GM19351 (cell line): ENCODE data around the gene IL1RN.

Source experiments
- ATAC-seq: cut with Tn5 transposase; IDR thresholded peaks from one replicate; pipeline ENCODE4 v1.9.1; 2021; ENCODE audit warnings: mild to moderate bottlenecking, moderate library complexity; ENCODE audit not compliant: unreplicated experiment

Gene IL1RN

DNA sequence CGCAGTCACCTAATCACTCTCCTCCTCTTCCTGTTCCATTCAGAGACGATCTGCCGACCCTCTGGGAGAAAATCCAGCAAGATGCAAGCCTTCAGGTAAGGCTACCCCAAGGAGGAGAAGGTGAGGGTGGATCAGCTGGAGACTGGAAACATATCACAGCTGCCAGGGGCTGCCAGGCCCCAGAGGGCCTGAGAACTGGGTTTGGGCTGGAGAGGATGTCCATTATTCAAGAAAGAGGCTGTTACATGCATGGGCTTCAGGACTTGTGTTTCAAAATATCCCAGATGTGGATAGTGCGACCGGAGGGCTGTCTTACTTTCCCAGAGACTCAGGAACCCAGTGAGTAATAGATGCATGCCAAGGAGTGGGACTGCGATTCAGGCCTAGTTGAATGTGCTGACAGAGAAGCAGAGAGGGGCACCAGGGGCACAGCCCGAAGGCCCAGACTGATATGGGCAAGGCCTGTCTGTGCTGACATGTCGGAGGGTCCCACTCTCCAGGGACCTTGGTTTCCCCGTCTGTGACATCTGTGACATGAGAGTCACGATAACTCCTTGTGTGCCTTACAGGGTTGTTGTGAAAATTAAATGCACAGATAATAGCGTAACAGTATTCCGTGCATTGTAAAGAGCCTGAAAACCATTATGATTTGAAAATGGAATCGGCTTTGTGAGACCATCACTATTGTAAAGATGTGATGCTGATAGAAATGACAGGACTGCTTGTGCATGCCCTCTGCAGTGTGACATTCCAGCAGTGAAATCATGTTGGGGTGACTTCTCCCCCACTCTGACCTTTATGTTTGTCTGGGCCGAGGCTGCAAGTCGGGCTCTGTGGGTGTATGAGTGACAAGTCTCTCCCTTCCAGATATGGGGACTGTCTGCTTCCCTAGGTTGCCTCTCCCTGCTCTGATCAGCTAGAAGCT is 510 bp downstream of the IL1RN start:
- no peak for ATAC-seq

DNA sequence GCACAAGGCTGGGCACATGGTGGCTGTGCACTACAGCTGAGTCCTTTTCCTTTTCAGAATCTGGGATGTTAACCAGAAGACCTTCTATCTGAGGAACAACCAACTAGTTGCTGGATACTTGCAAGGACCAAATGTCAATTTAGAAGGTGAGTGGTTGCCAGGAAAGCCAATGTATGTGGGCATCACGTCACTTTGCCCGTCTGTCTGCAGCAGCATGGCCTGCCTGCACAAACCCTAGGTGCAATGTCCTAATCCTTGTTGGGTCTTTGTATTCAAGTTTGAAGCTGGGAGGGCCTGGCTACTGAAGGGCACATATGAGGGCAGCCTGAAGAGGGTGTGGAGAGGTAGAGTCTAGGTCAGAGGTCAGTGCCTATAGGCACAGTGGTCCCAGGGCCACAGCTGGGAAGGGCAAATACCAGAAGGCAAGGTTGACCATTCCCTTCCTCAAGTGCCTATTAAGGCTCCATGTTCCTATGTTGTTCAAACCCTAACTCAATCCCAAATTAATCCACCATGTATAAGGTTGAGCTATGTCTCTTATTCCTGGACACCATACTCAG is 2.2 kb downstream of the IL1RN start:
- ATAC-seq, result no peak

DNA sequence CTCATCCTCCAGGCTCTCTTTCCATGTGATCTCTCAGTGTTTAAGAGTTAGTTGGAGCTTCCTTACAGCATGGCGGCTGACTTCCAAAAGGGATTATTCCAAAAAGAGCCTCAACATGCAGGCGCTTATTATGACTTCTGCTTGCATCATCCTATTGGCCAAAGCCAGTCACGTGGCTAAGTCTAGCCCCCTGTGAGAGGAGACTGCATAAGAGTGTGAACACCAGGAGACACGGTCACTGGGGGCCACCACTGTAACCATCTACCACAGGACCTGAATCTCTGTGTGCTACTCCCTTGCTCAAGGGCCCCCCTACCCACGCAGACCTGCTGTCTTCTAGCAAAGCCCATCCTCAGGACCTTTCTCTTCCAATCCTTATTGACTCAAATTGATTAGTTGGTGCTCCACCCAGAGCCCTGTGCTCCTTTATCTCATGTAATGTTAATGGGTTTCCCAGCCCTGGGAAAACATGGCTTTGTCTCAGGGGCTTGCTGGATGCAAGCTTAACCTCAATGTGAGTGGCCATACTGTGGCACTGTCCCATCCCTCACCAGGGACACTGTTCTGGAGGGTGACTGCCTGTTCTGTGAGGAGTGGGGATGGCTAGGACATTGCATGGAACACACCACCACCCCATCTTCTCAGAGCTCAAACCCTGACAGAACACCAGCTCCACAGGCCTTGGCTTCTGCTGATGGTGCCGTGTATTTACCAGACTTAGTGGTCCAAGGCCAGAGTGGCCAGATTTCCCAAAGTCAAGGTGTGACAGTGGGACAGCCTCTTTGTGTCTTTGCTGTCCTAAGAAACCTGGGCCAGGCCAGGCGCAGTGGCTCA is 4.2 kb downstream of the IL1RN start:
- no peak for ATAC-seq

DNA sequence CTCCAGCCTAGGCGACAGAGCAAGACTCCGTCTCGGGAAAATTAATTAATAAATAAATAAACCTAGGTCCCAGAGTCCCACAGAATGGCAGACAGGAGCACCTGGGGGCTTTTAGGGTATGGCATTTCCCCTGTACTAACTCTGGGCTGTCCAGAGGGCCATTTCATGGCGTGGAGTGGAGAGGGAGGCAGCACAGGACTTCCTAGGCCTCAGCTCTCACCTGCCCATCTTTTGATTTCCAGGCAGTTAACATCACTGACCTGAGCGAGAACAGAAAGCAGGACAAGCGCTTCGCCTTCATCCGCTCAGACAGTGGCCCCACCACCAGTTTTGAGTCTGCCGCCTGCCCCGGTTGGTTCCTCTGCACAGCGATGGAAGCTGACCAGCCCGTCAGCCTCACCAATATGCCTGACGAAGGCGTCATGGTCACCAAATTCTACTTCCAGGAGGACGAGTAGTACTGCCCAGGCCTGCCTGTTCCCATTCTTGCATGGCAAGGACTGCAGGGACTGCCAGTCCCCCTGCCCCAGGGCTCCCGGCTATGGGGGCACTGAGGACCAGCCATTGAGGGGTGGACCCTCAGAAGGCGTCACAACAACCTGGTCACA is 5.1 kb downstream of the IL1RN start:
- ATAC-seq, result no peak

DNA sequence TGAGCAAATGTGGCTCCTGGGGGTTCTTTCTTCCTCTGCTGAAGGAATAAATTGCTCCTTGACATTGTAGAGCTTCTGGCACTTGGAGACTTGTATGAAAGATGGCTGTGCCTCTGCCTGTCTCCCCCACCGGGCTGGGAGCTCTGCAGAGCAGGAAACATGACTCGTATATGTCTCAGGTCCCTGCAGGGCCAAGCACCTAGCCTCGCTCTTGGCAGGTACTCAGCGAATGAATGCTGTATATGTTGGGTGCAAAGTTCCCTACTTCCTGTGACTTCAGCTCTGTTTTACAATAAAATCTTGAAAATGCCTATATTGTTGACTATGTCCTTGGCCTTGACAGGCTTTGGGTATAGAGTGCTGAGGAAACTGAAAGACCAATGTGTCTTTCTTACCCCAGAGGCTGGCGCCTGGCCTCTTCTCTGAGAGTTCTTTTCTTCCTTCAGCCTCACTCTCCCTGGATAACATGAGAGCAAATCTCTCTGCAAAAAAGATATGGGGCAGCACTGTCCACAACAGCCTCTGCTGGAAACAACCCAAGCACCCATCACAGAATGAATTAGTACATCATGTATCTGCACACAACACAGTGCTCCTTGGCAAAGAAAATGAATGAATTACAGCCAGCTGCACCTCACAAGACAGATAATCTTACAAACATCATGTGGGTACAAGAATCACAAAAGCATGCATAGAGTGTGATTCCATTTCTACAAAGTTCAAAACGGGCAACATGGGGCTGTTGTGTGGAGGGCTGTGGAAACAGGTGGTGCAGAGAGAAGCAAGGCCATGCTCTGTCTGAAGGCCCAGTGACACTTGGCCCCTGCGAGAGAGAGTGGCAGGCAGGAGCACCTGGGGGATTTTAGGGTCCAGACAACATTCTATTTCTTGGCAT is 6.6 kb downstream of the IL1RN start:
- no peak for ATAC-seq

DNA sequence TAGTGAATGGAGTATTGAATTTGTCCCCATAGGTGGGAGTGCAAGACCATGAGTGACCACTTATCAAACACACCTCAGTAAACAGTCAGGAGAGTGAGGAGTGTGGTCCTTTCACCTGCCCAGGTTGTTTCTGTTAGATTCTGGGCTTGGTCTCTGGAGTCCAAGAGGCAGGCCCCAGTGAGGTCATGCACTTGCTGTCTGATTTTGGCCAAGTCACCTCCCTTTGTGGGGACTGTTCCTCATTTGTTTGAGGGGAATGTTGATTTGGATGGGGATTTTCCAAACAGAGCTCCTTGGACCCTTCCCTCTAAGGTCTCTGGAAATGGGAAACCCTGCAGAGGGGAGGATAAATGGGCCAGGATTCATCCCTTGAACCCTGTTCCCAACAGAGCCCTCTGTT is 7.3 kb downstream of the IL1RN start:
- ATAC-seq, result no peak

DNA sequence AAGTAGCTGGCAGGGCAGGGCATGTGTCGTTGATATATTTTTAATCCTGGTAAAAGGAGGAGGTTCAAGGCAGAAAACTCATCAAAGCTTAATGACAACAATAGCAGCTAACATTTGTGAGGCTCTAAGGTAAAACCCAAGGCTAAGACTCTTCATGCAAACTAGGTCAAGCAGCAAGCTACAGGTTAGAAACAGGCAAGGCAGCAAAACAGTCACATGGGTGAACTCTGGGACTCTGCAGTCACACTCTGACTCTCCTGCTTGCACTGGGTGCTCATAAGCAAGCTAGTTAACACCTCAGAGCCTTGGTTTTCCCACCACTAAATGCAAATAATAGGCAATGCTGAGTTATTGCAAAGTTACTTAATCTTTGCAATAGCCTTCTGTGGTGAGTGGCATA is 7.9 kb downstream of the IL1RN start:
- ATAC-seq, result no peak

DNA sequence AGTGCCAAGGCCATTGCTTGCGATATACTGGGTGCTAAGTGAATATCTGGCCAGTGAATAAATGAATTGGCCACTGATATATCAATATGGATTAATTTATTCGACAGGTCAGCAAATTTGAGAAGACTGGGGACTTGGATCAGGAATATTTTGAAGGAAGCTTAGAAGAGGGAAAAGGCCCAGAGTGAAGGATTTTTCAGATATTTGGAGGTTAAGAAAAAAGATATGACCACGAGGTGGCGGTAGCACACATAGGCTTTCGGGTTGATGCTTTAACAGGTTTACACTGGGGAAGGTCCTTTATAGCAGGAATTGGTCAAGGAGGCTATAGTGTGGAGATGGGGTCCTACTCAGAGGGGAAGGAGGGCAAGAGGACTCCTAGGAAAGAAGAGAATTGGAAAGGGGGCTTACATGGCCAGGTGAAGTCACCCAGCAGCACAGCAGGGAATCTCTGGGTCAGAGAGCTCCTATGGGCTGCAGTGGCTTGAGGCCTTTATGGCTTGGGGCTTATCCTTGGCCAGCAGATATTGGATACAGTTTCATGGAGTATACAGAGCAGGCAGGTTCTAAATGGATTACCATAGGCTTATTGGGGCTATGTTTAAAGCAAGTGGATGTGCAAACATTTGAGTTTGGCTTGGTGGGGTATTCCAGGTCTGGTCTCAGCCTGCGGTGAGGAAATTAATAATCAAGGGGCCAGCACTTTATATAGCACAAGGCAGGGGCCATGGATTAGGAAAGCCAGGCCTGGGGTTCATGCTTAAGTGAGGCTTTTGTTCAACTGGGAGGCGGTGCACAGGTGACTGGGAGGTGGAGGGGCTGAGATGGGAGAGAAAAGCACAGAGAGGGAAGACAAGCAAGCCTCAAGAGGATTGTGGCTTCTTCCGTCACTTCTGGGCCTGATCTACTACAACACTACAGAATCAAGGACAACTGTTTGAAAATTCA is 9.7 kb downstream of the IL1RN start:
- no peak for ATAC-seq

DNA sequence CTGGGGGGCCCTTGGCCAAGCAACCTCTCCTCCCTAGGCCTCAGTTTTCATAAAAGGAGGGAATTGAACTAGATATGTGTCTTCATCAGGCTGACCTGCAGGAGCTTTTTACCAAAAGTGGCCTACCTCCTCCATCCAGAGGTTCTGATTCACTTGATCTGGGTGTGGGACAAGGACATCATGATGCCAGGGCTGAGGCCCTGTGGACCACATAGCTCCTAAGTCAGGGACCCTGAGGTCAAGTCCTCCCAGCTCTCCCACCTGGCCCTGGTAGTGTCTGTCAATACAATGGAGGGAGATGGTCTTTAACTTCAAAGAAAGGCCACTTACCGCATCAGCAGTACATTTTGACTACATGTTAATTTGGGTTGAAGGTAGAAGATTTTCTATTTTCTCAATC is 10.4 kb downstream of the IL1RN start:
- ATAC-seq, result no peak

DNA sequence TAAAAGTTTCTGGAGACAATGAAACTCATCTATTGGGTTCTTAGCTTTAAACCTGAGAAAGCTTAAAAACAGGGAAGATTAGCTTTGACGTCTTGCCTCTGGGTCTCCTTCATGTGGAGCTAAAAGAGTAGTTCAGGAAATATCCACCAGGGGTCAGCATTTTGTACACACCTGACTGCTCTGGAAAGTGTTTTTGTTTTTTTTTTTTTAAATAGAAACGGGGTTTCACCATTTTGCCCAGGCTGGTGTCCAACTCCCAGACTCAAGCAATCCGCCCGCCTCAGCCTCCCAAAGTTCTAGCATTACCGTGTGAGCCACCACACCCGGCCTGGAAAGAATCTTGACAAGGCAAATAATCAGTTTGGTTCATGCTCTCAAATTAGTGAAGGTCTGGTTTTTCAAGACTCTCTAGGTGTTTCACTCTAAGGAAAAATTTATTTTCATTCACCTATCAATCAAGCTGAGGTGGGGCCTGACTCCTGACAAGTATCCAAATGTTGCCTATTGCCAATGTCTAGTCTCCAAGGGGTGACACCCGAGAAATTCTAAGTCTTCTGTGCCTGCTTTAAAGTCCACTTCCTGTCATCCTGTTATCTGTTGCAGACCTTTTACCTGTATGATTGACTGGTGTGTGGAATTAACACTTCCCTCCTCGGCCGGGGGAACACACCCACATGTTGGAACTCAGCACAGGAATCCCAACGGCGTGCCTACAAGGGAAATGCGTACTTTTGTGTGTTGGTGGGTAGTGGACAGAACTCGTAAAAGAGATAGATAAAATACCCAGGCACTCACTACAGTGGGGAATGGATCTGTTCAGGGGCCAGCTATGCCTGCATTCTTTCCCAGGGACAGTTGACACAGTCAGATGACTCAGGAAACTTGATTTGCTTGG is 11.3 kb downstream of the IL1RN start:
- ATAC-seq, result peak; percentile 73

DNA sequence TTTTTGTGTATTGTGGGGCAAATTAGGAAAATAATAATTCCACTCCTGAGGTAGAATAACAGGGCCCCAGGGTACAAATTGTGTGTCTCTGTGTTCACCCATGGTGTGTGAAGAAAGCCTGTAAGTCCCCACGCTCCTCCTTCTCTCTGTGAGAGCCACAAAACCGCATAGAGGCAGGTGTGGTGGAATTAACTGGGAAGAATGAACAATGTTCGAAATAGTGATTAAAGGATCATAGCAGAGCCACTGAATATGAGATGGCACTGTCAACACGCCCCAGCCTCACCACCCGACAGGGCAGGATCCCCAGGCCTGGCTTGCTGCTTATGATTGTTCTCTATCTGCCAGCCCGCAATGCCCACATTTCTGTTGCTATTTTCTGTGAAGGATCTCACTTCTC is 14.1 kb downstream of the IL1RN start:
- no peak for ATAC-seq

DNA sequence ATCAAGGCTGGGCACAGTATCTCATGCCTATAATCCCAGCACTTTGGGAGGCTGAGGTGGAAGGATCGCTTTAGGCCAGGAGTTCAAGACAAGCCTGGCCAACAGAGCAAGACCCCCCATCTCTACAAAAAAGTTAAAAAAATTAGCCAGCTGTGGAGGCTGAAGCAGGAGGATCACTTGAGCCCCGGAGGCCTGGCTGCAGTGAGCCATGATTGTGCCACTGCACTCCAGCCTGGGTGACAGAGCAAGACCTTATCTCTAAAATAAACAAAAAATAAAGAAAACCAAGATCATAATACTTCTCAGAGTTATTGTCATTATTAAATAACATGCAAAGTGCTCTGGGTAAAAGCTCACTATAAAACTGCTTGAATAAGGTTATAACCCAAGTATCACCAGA is 14.9 kb downstream of the IL1RN start:
- no peak for ATAC-seq

DNA sequence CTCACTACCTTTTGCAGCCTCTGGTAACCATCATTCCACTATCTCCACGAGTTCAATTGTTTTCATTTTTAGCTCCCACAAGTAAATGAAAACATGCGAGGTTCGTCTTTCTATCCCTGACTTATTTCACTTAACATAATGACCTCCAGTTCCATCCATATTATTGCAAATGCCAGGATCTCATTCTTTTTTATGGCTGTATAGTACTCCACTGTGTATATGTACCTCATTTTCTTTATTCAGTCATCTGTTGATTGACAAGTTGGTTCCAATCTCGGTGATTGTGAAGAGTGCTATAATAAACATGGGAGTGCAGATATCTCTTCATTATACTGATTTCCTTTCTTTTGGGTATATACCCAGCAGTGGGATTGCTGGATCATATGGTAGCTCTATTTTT is 16.9 kb downstream of the IL1RN start:
- ATAC-seq, result no peak

DNA sequence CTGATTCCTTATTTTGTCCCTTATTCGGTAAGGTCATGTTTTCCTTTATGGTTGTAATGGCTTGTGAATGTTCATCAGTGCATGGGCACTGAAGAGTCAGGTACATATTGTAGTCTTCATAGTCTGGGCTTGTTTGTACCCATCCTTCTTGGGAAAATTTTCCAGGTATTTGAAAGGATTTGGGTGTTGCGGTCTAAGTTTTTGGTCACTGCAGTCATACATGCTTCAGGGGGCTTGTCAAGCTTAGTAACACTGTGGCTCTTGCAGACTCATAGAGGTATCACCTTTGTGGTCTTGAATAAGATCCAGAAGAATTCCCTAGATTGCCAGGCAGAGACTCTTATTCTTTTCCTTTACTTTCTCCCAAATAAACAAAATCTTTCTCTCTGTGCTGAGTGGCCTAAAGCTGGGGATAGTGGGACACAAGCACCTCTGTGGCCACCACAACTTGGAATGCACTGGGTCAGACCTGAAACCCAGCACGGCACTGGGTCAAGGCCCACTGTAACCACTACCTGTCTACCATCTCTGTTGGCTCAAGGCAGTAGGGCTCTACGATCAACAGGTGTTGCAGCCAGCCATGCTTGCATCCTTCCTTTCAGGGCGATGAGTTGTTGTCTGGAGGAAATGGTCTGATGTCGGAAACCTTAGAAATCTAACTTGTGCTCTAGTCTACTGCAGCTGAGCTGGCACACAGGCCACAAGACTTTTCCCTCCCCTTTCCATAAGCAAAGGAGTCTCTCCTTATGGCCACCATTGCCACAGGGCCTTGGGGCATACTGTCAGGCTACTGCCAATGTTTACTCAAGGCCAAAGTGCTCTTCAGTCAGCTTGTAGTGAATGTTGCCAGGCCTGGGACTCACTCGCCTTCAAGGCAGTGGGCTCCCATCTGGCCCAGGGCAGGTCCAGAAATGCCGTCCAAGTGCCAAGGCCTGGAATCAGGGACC is 21.5 kb downstream of the IL1RN start:
- no peak for ATAC-seq

DNA sequence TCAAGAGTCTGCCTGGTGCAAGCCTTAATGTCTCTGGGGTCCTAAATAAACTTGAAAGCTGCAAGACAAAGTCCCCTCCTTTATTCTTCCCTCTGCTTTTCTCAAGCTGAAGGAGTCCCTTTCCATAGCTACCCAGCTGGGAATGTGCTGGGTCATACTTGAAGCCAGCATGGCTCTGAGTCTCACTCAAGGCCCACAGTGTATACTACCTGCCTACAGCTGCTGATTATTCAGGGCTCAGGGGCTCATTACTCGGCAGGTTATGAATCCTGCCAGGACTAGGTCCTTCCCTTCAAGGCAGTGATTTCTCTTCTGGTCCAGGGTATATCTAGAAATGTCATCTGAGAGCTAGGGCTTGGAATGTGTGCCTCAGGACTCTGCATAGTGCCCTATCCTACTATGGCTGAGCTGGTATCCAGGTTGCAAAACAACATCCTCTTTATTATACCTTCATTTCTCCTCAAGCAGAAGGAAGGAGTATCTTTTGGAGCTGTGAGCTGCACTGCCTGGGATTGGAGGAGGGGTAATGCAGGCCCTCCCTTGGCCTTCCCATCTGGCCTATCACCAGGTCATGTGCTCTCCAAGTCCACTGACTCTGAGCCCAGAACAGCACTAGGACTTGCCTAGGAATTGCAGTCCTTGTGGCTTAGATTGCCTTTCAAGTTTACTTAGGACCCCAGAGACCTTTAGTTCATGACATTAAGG is 22.3 kb downstream of the IL1RN start:
- ATAC-seq, result no peak

DNA sequence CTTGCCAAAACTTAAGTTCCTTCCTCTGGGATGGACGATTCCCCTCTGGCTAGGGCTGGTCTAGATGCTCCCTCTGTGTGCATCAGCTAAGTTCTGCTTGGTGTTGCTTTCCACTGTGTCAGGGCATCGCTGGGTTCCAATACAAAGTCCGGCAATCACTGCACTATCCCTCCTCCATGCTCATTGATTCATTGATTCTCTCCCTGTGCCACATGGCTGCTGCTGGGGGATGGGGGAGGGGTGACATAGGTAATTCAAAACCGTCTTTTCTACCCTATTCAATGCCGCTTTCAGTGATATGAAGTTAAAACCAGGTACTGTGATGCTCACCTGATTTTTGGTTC is 22.8 kb downstream of the IL1RN start:
- ATAC-seq, result no peak

DNA sequence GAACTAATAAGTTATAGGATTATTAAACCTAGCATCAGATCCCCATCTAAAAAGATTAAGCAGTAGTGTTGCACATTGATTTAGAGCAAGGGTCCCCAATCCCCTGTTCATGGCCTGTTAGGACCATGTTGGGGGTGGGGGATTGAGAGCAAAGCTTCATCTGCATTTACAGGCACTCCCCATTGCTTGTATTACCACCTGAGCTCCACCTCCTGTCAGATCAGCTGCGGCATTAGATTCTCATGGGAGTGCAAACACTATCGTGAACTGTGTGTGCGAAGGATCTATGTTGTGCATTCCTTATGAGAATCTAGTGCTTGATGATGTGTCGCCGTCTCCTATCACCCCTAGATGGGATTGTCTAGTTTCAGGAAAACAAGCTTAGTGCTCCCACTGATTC is 27.9 kb downstream of the IL1RN start:
- no peak for ATAC-seq
